Mucosa of descending colon (tissue), 3 donors: ENCODE data around the gene TAF5L. TPM values are rescaled to one million over a fixed set of nuclear protein-coding genes. Genes with fewer than 3 reads are reported as not detected.

ENCODE experiments used
- ATAC-seq: fragments of 200-7000 bp; cut with Tn5 transposase; one replicate; pipeline ENCODE4 v1.9.1; 2020; ENCODE audit warnings: mild to moderate bottlenecking, moderate library complexity
- DNase-seq, 3 donors: peaks; one replicate each; pipeline ENCODE4 v3.0.0-alpha.2; 2020
- H3K36me3 ChIP-seq: fragments of 200-600 bp; one replicate; pipeline ENCODE4 v1.8.0; 2021; ENCODE audit warnings: low read depth, mild to moderate bottlenecking
- H3K4me1 ChIP-seq: fragments of 200-600 bp; one replicate; pipeline ENCODE4 v1.8.0; 2021; ENCODE audit warnings: low read depth, mild to moderate bottlenecking
- H3K4me3 ChIP-seq: fragments of 200-600 bp; one replicate; pipeline ENCODE4 v1.8.0; 2021; ENCODE audit warnings: mild to moderate bottlenecking
- H3K9me3 ChIP-seq: fragments of 200-600 bp; one replicate; pipeline ENCODE4 v1.8.0; 2021; ENCODE audit warnings: mild to moderate bottlenecking
- CTCF ChIP-seq: fragments of 200-600 bp; IDR thresholded peaks from one replicate; pipeline ENCODE4 v1.8.0; 2022; ENCODE audit warnings: antibody characterized with exemption, mild to moderate bottlenecking
- intact Hi-C, 2 donors: fragments of 100-400 bp; cut with DNase I in 1 of 2; cut with micrococcal nuclease in 1 of 2; formaldehyde crosslinking; loops; one replicate each; pipeline versions ENCODE4 v1.11.0 to v1.11.1; 2022; cut with DNase I, micrococcal nuclease
- total RNA-seq, 3 donors: library from RNA; stranded (reverse); fragmentation: NEBNext Ultra II Directional in 2 of 3; extraction: Animal tissue kit (Norgen Biotek cat#: 25700) in 2 of 3; gene quantifications; one replicate each; pipeline versions ENCODE4 v1.2.1 to v1.2.4, GENCODE V29; 2021 to 2023
- donor health status: DM: no; HTN: no; CAD: no; lungs with moderate emphysema.
- donor health status: DM: no; HTN: no; CAD: no.
- donor health status: DM: no; HTN: yes; CAD: no.

Gene TAF5L
- total RNA-seq, 3 donors from 2014 or later, result 21.1 to 25.1 (median 23.4) TPM

DNA sequence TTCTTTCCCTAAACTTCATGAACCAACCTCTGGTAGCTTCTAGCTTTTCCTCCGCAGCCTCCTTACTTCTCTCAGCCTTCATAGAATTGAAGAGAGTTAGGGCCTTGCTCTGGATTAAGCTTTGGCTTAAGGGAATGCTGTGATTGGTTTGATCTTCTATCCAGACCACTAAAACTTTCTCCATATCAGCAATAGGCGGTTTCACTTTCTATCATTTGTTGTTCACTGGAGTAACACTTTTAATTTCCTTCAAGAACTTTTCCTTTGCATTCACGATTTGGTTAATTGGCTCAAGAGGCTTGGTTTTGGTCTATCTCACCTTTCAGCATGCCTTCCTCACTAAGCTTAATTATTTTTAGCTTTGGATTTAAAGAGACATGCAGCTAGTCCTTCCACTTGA is 5.2 kb upstream of the TAF5L start:
- no peaks in the 10 kb centered on the region for H3K9me3 ChIP-seq
- no peak for TF ChIP-seq CTCF
- DNase-seq, result no peak

GRCh38 chr1:229629261-229629660 is 3.3 kb upstream of the TAF5L start:
- Histone ChIP-seq H3K9me3 (no peaks in the 10 kb centered on the region), H3K4me3 (no peak overlapping the region), H3K4me1 (peaks cover 17% of the 10 kb centered on the region), H3K36me3 (no peaks in the 10 kb centered on the region)
- no peak for TF ChIP-seq CTCF
- no peak for ATAC-seq
- intact Hi-C loops, result loop anchor here in 1 of 2 donors (10.0 kb wide), 1 partner anchor 74 kb away; the partner anchor contains the start of gene ABCB10
- DNase-seq, result no peak

More for the DNA sequence above, 5.2 kb upstream of the TAF5L start:
- intact Hi-C loops, result no loop called here
- no peak overlapping the region for H3K4me3 ChIP-seq
- H3K4me1 ChIP-seq, result peaks cover 9% of the 10 kb centered on the region
- no peaks in the 10 kb centered on the region for H3K36me3 ChIP-seq
- ATAC-seq, result no peak

GRCh38 chr1:229627003-229627402 is 1.1 kb upstream of the TAF5L start:
- DNase-seq (no peak), ATAC-seq (no peak)
- no peaks in the 10 kb centered on the region for H3K9me3 ChIP-seq
- peak overlapping the region; percentile 90 for H3K4me3 ChIP-seq
- no peak for TF ChIP-seq CTCF
- peaks cover 23% of the 10 kb centered on the region for H3K4me1 ChIP-seq
- no peaks in the 10 kb centered on the region for H3K36me3 ChIP-seq
- intact Hi-C loops, result loop anchor here in 1 of 2 donors (10.0 kb wide), 1 partner anchor 72 kb away; the partner anchor contains the start of gene ABCB10

DNA sequence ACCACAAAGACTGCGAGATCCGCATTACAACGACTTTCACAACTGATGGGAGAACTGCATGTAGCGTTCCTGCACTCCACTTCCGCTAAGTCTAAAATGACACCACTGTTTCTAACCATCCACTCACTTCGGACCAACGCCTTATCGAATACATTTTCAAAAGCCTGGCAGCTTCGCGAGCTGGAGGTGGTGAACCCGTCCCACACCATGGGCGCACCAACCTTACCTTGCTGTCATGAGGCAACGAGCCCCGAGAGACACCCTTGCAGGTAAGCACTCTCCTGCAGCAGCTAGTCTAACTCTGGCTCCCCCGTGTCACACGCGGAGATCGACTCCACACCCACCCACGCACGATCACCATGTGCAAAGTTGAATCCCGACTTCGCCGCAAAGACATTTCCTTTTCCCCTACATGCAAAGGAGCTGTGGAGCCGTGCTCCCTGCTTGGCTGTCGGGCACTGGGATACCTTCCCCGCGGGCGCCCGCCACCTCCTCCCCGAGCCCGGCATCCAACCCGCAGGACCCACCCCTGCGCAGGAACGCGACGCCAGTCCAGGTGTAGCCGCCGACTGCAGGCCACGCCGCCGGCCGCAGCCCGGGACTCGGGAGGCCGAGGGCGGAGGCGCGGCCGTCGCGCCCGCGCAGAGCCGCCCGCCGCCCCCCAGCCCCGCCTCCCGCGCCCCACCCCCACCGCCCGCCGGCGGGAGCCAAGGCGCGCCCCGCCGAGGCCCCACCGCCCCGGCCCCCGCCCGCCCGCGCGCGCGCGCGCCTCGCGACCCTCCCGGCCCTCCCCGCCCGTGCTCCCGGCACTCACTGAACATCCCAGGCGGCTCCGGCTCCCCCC is 629 bp downstream of the TAF5L start:
- H3K9me3 ChIP-seq, result no peaks in the 10 kb centered on the region

GRCh38 chr1:229624521-229625070 is 1.3 kb downstream of the TAF5L start:
- Histone ChIP-seq H3K36me3 (no peaks in the 10 kb centered on the region), H3K4me1 (peaks cover 23% of the 10 kb centered on the region), H3K4me3 (no peak overlapping the region), H3K9me3 (no peaks in the 10 kb centered on the region)
- intact Hi-C loops, result loop anchor here in 1 of 2 donors (10.0 kb wide), 1 partner anchor 70 kb away; the partner anchor contains the start of gene ABCB10
- DNase-seq (no peak), ATAC-seq (no peak)
- no peak for TF ChIP-seq CTCF

More for the DNA sequence above, 629 bp downstream of the TAF5L start:
- no peak for TF ChIP-seq CTCF
- ATAC-seq, result peak; percentile 72
- H3K4me3 ChIP-seq, result peak overlapping the region; percentile 90
- H3K4me1 ChIP-seq, result peaks cover 23% of the 10 kb centered on the region
- intact Hi-C loops, result loop anchor here in 1 of 2 donors (10.0 kb wide), 1 partner anchor 70 kb away; the partner anchor contains the start of gene ABCB10
- no peaks in the 10 kb centered on the region for H3K36me3 ChIP-seq
- DNase-seq, result peak; percentile 62 to 81 (median 81)
